Ascending aorta (tissue), 2 donors: Measurements from ENCODE around the gene CDH15. TPM values are rescaled to one million over a fixed set of nuclear protein-coding genes. Genes with fewer than 3 reads are reported as not detected.

Experiments used
- DNase-seq, 2 donors: peaks; one replicate each; pipeline ENCODE4 v3.0.0-alpha.2; 2019; ENCODE audit warnings: low spot score in 2 of 2
- H3K27ac ChIP-seq, 2 donors: fragments of 200-600 bp; sonication (generic); one replicate each; pipeline ENCODE4 v1.5.1; 2016 to 2017; ENCODE audit warnings: mild to moderate bottlenecking in 1 of 2
- H3K27me3 ChIP-seq: fragments of 200-600 bp; sonication (generic); one replicate; pipeline ENCODE4 v1.5.1; 2017
- H3K36me3 ChIP-seq, 2 donors: fragments of 200-600 bp; sonication (generic); one replicate each; pipeline ENCODE4 v1.5.1; 2016
- H3K4me1 ChIP-seq, 2 donors: fragments of 200-600 bp; sonication (generic); one replicate each; pipeline ENCODE4 v1.5.1; 2016 to 2017; ENCODE audit warnings: mild to moderate bottlenecking in 1 of 2
- H3K4me3 ChIP-seq, 2 donors: fragments of 200-600 bp; sonication (generic); one replicate each; pipeline ENCODE4 v1.5.1; 2016 to 2017; ENCODE audit warnings: mild to moderate bottlenecking in 1 of 2
- H3K9me3 ChIP-seq, 2 donors: fragments of 200-600 bp; sonication (generic); one replicate each; pipeline ENCODE4 v1.5.1; 2016
- intact Hi-C: fragments of 100-400 bp; cut with DNase I; formaldehyde crosslinking; loops from one replicate; pipeline ENCODE4 v1.15.1; 2023
- total RNA-seq: library from RNA; depleted of rRNA; stranded (reverse); fragments of >200 nt; gene quantifications from one replicate; pipeline ENCODE4 v1.1.0, GENCODE V29; 2016
- TF ChIP-seq, protein P1 (sequence below), 3 experiments: fragments of 200-600 bp in 2 of 3; fragments of 450-650 bp in 1 of 3; sonication (generic) in 2 of 3; IDR thresholded peaks; one replicate each; pipeline ENCODE4 v1.5.1; 2016 to 2019; ENCODE audit warnings: antibody characterized with exemption in 3 of 3, mild to moderate bottlenecking in 1 of 3, moderate library complexity in 1 of 3

Gene CDH15
- total RNA-seq, 1 donor from 2014 or later, result not detected

GRCh38 chr16:89175280-89176146 lies 4.0 kb downstream of the CDH15 start:
- TF ChIP-seq, protein P1, sequence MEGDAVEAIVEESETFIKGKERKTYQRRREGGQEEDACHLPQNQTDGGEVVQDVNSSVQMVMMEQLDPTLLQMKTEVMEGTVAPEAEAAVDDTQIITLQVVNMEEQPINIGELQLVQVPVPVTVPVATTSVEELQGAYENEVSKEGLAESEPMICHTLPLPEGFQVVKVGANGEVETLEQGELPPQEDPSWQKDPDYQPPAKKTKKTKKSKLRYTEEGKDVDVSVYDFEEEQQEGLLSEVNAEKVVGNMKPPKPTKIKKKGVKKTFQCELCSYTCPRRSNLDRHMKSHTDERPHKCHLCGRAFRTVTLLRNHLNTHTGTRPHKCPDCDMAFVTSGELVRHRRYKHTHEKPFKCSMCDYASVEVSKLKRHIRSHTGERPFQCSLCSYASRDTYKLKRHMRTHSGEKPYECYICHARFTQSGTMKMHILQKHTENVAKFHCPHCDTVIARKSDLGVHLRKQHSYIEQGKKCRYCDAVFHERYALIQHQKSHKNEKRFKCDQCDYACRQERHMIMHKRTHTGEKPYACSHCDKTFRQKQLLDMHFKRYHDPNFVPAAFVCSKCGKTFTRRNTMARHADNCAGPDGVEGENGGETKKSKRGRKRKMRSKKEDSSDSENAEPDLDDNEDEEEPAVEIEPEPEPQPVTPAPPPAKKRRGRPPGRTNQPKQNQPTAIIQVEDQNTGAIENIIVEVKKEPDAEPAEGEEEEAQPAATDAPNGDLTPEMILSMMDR (IDR thresholded peaks at IDR 0.05), result no peak
- no peak for DNase-seq
- Histone ChIP-seq H3K27ac (no peak overlapping the region), H3K4me1 (peaks cover 6 to 8% of the 10 kb centered on the region in 2 donors), H3K27me3 (peaks cover 5% of the 10 kb centered on the region), H3K4me3 (no peak overlapping the region), H3K9me3 (no peaks in the 10 kb centered on the region), H3K36me3 (no peaks in the 10 kb centered on the region)
- intact Hi-C loops, result no loop called here

GRCh38 chr16:89176147-89176690 lies 4.7 kb downstream of the CDH15 start:
- intact Hi-C loops, result no loop called here
- TF ChIP-seq, protein P1 (IDR thresholded peaks at IDR 0.05), result no peak

GRCh38 chr16:89176717-89177116 lies 5.2 kb downstream of the CDH15 start:
- H3K27me3 ChIP-seq, result no peaks in the 10 kb centered on the region
- TF ChIP-seq, protein P1 (IDR thresholded peaks at IDR 0.05), result no peak
- intact Hi-C loops, result no loop called here
- H3K9me3 ChIP-seq, result no peaks in the 10 kb centered on the region
- no peak for DNase-seq
- H3K4me1 ChIP-seq, result no peaks in the 10 kb centered on the region
- H3K27ac ChIP-seq, result no peak overlapping the region
- H3K36me3 ChIP-seq, result no peaks in the 10 kb centered on the region
- H3K4me3 ChIP-seq, result no peak overlapping the region

More at GRCh38 chr16:89176147-89176690, 4.7 kb downstream of the CDH15 start:
- Histone ChIP-seq H3K27me3 (no peaks in the 10 kb centered on the region), H3K9me3 (no peaks in the 10 kb centered on the region), H3K4me1 (peaks cover 0 to 2% of the 10 kb centered on the region in 2 donors), H3K27ac (no peak overlapping the region), H3K36me3 (no peaks in the 10 kb centered on the region), H3K4me3 (no peak overlapping the region)
- no peak for DNase-seq

GRCh38 chr16:89177501-89177900 lies 6.0 kb downstream of the CDH15 start:
- no peak for DNase-seq
- Histone ChIP-seq H3K36me3 (no peaks in the 10 kb centered on the region), H3K4me1 (no peaks in the 10 kb centered on the region), H3K27ac (no peak overlapping the region), H3K27me3 (no peaks in the 10 kb centered on the region), H3K4me3 (no peak overlapping the region), H3K9me3 (no peaks in the 10 kb centered on the region)
- TF ChIP-seq, protein P1 (IDR thresholded peaks at IDR 0.05), result no peak
- intact Hi-C loops, result no loop called here

GRCh38 chr16:89178453-89179147 lies 7.1 kb downstream of the CDH15 start:
- no peaks in the 10 kb centered on the region for H3K36me3 ChIP-seq
- TF ChIP-seq, protein P1 (IDR thresholded peaks at IDR 0.05), result no peak
- H3K4me3 ChIP-seq, result no peak overlapping the region
- H3K27me3 ChIP-seq, result no peaks in the 10 kb centered on the region
- intact Hi-C loops, result no loop called here
- no peak for DNase-seq
- H3K4me1 ChIP-seq, result no peaks in the 10 kb centered on the region
- H3K27ac ChIP-seq, result no peak overlapping the region
- H3K9me3 ChIP-seq, result no peaks in the 10 kb centered on the region
